K562 (cell line): Measurements from ENCODE around the gene S100A2. TPM values are rescaled to one million over a fixed set of nuclear protein-coding genes. Genes with fewer than 3 reads are reported as not detected.

ENCODE experiments used
- BCL6 ChIP-seq: fragments of 250-450 bp; sonication (Bioruptor Pico); IDR thresholded peaks from 2 replicates; pipeline ENCODE4 v1.4.0; 2020
- SOX6 ChIP-seq: fragments of 450-650 bp; IDR thresholded peaks from 2 replicates; pipeline ENCODE4 v1.6.1; 2014; ENCODE audit warnings: mild to moderate bottlenecking
- SP1 ChIP-seq: sonication (generic); formaldehyde crosslinking; IDR thresholded peaks from 2 replicates; pipeline ENCODE4 v1.8.1; 2022; ENCODE audit warnings: mild to moderate bottlenecking, missing genetic modification reagents
- TAF1 ChIP-seq: IDR thresholded peaks from 2 replicates; pipeline ENCODE4 v1.6.1; 2011; ENCODE audit warnings: mild to moderate bottlenecking, low read length, moderate library complexity; ENCODE audit not compliant: insufficient read depth, control insufficient read depth, severe bottlenecking; ENCODE audit errors: extremely low read depth
- TAF7 ChIP-seq: fragments of 450-650 bp; IDR thresholded peaks from 2 replicates; pipeline ENCODE4 v1.6.1; 2016; ENCODE audit warnings: missing genetic modification characterization, missing compliant biosample characterization
- ZNF347 ChIP-seq: fragments of 450-650 bp; formaldehyde crosslinking; IDR thresholded peaks from 2 replicates; pipeline ENCODE4 v1.4.0; 2020; ENCODE audit warnings: low read depth, mild to moderate bottlenecking, moderate library complexity
- polyA plus RNA-seq, 8 experiments: library from polyadenylated mRNA; depleted of rRNA in 4 of 8; stranded (reverse) in 5 of 8; unstranded in 3 of 8; fragments of >200 nt; fragmentation: Nextera tagmentation in 2 of 8; fragmentation: Illumina TruSeq in 1 of 8; extraction: Ambion mirVana in 2 of 8; extraction: Trizol in 1 of 8; gene quantifications; 2 replicates each; pipeline versions ENCODE4 v1.2.1 to v1.2.3, GENCODE V29; 2011 to 2014; ENCODE audit warnings: inconsistent platforms in 1 of 8, missing spikeins in 1 of 8
- total RNA-seq, 7 experiments: library from RNA; depleted of rRNA in 6 of 7; stranded (reverse); fragments of >200 nt in 6 of 7; fragmentation: Illumina TruSeq in 2 of 7; extraction: Trizol in 2 of 7; gene quantifications; 2 replicates each; pipeline versions ENCODE4 v1.2.1 to v1.2.3, GENCODE V29; 2011 to 2021; ENCODE audit warnings: low replicate concordance in 1 of 7
- TF ChIP-seq, protein P1 (sequence below), 2 experiments: fragments of 150-350 bp in 1 of 2; IDR thresholded peaks; 2 replicates each; pipeline ENCODE4 v1.6.1; 2012 to 2016; ENCODE audit warnings: low read depth in 2 of 2, low read length in 2 of 2, mild to moderate bottlenecking in 1 of 2, moderate library complexity in 1 of 2
- TF ChIP-seq, protein P2 (sequence below): fragments of 200-600 bp; sonication (generic); IDR thresholded peaks from one replicate; pipeline ENCODE4 v1.6.1; 2012; ENCODE audit warnings: mild to moderate bottlenecking, low read depth, low read length, inconsistent platforms
- TF ChIP-seq, protein P3 (sequence below): fragments of 450-650 bp; formaldehyde crosslinking; IDR thresholded peaks from 2 replicates; pipeline ENCODE4 v1.4.0; 2020; ENCODE audit warnings: mild to moderate bottlenecking, mixed read lengths

S100A2 gene
- total and polyA plus RNA-seq, 9 of the 15 experiments (the other 6 are each of a cell fraction or from before 2014, with no cell fraction given), result 0.28 to 0.65 (median 0.44) TPM; not detected in 4

DNA sequence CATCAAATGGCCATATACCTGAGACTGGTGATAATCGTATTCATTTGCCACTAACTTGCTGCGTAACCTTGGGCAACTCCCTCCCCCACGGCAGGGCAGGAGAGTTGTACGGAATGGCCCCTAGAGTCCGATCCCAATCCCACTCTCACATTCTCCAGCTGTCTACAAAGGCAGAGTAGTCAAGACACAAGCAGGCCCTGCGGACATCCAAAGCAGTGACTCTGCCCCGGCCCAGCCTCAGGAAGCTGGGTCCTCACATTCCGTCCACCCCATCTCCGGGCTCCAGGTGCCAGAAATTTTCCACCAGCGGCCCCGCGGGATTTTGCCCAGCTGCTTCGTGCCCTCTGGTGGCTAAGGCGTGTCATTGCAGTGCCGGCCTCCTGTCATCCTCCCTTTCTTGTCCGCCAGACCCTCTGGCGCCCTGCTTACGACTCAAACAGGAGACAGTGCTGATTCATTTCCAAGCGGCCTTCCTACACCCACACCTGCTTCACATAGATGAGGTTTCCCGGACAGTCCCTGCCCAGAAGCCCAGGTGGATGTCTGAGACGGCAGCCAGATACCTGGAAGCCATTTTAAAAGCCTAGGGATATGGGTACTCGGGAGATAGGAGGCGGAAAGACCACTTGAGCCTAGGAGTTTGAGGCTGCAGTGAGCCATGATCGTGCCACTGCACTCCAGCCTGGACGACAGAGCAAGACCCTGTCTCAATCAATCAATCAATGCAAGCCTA is 2.9 kb upstream of the S100A2 start (continued):
- TF ChIP-seq, protein P1, sequence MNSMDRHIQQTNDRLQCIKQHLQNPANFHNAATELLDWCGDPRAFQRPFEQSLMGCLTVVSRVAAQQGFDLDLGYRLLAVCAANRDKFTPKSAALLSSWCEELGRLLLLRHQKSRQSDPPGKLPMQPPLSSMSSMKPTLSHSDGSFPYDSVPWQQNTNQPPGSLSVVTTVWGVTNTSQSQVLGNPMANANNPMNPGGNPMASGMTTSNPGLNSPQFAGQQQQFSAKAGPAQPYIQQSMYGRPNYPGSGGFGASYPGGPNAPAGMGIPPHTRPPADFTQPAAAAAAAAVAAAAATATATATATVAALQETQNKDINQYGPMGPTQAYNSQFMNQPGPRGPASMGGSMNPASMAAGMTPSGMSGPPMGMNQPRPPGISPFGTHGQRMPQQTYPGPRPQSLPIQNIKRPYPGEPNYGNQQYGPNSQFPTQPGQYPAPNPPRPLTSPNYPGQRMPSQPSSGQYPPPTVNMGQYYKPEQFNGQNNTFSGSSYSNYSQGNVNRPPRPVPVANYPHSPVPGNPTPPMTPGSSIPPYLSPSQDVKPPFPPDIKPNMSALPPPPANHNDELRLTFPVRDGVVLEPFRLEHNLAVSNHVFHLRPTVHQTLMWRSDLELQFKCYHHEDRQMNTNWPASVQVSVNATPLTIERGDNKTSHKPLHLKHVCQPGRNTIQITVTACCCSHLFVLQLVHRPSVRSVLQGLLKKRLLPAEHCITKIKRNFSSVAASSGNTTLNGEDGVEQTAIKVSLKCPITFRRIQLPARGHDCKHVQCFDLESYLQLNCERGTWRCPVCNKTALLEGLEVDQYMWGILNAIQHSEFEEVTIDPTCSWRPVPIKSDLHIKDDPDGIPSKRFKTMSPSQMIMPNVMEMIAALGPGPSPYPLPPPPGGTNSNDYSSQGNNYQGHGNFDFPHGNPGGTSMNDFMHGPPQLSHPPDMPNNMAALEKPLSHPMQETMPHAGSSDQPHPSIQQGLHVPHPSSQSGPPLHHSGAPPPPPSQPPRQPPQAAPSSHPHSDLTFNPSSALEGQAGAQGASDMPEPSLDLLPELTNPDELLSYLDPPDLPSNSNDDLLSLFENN (IDR thresholded peaks at IDR 0.05; ENCODE audit: low read depth in 2 of 2, low read length in 2 of 2), result no peak
- TF ChIP-seq, protein P2, sequence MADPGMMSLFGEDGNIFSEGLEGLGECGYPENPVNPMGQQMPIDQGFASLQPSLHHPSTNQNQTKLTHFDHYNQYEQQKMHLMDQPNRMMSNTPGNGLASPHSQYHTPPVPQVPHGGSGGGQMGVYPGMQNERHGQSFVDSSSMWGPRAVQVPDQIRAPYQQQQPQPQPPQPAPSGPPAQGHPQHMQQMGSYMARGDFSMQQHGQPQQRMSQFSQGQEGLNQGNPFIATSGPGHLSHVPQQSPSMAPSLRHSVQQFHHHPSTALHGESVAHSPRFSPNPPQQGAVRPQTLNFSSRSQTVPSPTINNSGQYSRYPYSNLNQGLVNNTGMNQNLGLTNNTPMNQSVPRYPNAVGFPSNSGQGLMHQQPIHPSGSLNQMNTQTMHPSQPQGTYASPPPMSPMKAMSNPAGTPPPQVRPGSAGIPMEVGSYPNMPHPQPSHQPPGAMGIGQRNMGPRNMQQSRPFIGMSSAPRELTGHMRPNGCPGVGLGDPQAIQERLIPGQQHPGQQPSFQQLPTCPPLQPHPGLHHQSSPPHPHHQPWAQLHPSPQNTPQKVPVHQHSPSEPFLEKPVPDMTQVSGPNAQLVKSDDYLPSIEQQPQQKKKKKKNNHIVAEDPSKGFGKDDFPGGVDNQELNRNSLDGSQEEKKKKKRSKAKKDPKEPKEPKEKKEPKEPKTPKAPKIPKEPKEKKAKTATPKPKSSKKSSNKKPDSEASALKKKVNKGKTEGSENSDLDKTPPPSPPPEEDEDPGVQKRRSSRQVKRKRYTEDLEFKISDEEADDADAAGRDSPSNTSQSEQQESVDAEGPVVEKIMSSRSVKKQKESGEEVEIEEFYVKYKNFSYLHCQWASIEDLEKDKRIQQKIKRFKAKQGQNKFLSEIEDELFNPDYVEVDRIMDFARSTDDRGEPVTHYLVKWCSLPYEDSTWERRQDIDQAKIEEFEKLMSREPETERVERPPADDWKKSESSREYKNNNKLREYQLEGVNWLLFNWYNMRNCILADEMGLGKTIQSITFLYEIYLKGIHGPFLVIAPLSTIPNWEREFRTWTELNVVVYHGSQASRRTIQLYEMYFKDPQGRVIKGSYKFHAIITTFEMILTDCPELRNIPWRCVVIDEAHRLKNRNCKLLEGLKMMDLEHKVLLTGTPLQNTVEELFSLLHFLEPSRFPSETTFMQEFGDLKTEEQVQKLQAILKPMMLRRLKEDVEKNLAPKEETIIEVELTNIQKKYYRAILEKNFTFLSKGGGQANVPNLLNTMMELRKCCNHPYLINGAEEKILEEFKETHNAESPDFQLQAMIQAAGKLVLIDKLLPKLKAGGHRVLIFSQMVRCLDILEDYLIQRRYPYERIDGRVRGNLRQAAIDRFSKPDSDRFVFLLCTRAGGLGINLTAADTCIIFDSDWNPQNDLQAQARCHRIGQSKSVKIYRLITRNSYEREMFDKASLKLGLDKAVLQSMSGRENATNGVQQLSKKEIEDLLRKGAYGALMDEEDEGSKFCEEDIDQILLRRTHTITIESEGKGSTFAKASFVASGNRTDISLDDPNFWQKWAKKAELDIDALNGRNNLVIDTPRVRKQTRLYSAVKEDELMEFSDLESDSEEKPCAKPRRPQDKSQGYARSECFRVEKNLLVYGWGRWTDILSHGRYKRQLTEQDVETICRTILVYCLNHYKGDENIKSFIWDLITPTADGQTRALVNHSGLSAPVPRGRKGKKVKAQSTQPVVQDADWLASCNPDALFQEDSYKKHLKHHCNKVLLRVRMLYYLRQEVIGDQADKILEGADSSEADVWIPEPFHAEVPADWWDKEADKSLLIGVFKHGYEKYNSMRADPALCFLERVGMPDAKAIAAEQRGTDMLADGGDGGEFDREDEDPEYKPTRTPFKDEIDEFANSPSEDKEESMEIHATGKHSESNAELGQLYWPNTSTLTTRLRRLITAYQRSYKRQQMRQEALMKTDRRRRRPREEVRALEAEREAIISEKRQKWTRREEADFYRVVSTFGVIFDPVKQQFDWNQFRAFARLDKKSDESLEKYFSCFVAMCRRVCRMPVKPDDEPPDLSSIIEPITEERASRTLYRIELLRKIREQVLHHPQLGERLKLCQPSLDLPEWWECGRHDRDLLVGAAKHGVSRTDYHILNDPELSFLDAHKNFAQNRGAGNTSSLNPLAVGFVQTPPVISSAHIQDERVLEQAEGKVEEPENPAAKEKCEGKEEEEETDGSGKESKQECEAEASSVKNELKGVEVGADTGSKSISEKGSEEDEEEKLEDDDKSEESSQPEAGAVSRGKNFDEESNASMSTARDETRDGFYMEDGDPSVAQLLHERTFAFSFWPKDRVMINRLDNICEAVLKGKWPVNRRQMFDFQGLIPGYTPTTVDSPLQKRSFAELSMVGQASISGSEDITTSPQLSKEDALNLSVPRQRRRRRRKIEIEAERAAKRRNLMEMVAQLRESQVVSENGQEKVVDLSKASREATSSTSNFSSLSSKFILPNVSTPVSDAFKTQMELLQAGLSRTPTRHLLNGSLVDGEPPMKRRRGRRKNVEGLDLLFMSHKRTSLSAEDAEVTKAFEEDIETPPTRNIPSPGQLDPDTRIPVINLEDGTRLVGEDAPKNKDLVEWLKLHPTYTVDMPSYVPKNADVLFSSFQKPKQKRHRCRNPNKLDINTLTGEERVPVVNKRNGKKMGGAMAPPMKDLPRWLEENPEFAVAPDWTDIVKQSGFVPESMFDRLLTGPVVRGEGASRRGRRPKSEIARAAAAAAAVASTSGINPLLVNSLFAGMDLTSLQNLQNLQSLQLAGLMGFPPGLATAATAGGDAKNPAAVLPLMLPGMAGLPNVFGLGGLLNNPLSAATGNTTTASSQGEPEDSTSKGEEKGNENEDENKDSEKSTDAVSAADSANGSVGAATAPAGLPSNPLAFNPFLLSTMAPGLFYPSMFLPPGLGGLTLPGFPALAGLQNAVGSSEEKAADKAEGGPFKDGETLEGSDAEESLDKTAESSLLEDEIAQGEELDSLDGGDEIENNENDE, result no peak
- TF ChIP-seq BCL6 (CRISPR knock-in tag) (no peak), SP1 (CRISPR knock-in tag) (no peak), TAF1 (peak; percentile 48), ZNF347 (CRISPR knock-in tag) (no peak), SOX6 (peak; percentile 39; the same call in 1 of the 2 replicates), TAF7 (tag) (peak; percentile 8; the same call in 1 of the 2 replicates)
- TF ChIP-seq, protein P3, sequence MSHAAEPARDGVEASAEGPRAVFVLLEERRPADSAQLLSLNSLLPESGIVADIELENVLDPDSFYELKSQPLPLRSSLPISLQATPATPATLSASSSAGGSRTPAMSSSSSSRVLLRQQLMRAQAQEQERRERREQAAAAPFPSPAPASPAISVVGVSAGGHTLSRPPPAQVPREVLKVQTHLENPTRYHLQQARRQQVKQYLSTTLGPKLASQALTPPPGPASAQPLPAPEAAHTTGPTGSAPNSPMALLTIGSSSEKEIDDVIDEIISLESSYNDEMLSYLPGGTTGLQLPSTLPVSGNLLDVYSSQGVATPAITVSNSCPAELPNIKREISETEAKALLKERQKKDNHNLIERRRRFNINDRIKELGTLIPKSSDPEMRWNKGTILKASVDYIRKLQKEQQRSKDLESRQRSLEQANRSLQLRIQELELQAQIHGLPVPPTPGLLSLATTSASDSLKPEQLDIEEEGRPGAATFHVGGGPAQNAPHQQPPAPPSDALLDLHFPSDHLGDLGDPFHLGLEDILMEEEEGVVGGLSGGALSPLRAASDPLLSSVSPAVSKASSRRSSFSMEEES (CRISPR knock-in tag), result no peak
